Testis (tissue), 3 donors: Measurements from ENCODE around the gene ICOS. TPM values are rescaled to one million over a fixed set of nuclear protein-coding genes. Genes with fewer than 3 reads are reported as not detected.
"Not testable (repeated sequence)": the region's sequence is repeated elsewhere in the genome, so short reads cannot be mapped to it uniquely, and the experiment has no call there.

ENCODE experiments used
- DNase-seq: peaks from one replicate; pipeline ENCODE4 v3.0.0-alpha.2; 2019
- H3K27ac ChIP-seq, 2 donors: fragments of 200-600 bp; sonication (generic); one replicate each; pipeline ENCODE4 v1.5.1; 2019
- H3K27me3 ChIP-seq: fragments of 200-600 bp; sonication (generic); one replicate; pipeline ENCODE4 v1.5.1; 2019
- H3K36me3 ChIP-seq: fragments of 200-600 bp; sonication (generic); one replicate; pipeline ENCODE4 v1.5.1; 2017; ENCODE audit warnings: low read depth; ENCODE audit errors: missing control alignments
- H3K4me1 ChIP-seq: fragments of 200-600 bp; sonication (generic); one replicate; pipeline ENCODE4 v1.5.1; 2019
- H3K4me3 ChIP-seq, 2 donors: fragments of 200-600 bp; sonication (generic); one replicate each; pipeline ENCODE4 v1.5.1; 2017 to 2019
- H3K9me3 ChIP-seq: fragments of 200-600 bp; sonication (generic); one replicate; pipeline ENCODE4 v1.5.1; 2017
- POLR2A ChIP-seq: fragments of 450-650 bp; IDR thresholded peaks from one replicate; pipeline ENCODE4 v1.6.1; 2017; ENCODE audit warnings: antibody characterized with exemption, mild to moderate bottlenecking, moderate library complexity
- WGBS, 2 donors: methylation state at CpG; one replicate each; pipeline ENCODE4 v1.1.5; 2018; 5-methylcytosine and 5-hydroxymethylcytosine counted together
- intact Hi-C: fragments of 100-400 bp; cut with DNase I; formaldehyde crosslinking; loops from one replicate; pipeline ENCODE4 v1.15.1; 2023; ENCODE audit warnings: low total_unique reads
- polyA plus RNA-seq: library from polyadenylated mRNA; stranded (reverse); fragments of 350-450 nt; fragmentation: Illumina TruSeq; extraction: RNeasy Lipid Tissue Mini Kit (QIAGEN cat#74804); gene quantifications from one replicate; pipeline ENCODE4 v1.2.3, GENCODE V29; 2014; ENCODE audit warnings: low read depth, low replicate concordance; ENCODE audit not compliant: insufficient read depth
- total RNA-seq, 2 donors: library from RNA; depleted of rRNA; stranded (reverse); fragments of >200 nt; gene quantifications; one replicate each; pipeline ENCODE4 v1.2.3, GENCODE V29; 2016
- TF ChIP-seq, protein P1 (sequence below), 3 experiments: fragments of 450-650 bp in 2 of 3; fragments of 200-600 bp in 1 of 3; sonication (generic) in 1 of 3; IDR thresholded peaks; one replicate each; pipeline ENCODE4 v1.5.1; 2016 to 2019; ENCODE audit warnings: antibody characterized with exemption in 3 of 3, mild to moderate bottlenecking in 2 of 3, moderate library complexity in 1 of 3

ICOS gene
- total and polyA plus RNA-seq, 3 donors from 2014 or later, result 0.16 to 0.91 (median 0.62) TPM

DNA sequence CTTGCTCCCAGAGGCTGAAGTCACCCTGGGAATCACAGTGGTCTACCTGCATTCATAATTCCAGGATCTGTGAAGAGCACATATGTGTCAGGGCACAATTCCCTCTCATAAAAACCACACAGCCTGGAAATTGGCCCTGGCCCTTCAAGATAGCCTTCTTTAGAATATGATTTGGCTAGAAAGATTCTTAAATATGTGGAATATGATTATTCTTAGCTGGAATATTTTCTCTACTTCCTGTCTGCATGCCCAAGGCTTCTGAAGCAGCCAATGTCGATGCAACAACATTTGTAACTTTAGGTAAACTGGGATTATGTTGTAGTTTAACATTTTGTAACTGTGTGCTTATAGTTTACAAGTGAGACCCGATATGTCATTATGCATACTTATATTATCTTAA, 24.2 kb downstream of the ICOS start:
- no peaks in the 10 kb centered on the region for H3K27me3 ChIP-seq
- H3K4me3 ChIP-seq, result no peak overlapping the region
- intact Hi-C loops, result no loop called here
- H3K4me1 ChIP-seq, result no peaks in the 10 kb centered on the region
- no peaks in the 10 kb centered on the region for H3K9me3 ChIP-seq
- TF ChIP-seq, protein P1, sequence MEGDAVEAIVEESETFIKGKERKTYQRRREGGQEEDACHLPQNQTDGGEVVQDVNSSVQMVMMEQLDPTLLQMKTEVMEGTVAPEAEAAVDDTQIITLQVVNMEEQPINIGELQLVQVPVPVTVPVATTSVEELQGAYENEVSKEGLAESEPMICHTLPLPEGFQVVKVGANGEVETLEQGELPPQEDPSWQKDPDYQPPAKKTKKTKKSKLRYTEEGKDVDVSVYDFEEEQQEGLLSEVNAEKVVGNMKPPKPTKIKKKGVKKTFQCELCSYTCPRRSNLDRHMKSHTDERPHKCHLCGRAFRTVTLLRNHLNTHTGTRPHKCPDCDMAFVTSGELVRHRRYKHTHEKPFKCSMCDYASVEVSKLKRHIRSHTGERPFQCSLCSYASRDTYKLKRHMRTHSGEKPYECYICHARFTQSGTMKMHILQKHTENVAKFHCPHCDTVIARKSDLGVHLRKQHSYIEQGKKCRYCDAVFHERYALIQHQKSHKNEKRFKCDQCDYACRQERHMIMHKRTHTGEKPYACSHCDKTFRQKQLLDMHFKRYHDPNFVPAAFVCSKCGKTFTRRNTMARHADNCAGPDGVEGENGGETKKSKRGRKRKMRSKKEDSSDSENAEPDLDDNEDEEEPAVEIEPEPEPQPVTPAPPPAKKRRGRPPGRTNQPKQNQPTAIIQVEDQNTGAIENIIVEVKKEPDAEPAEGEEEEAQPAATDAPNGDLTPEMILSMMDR (IDR thresholded peaks at IDR 0.05), result no peak
- no peak for TF ChIP-seq POLR2A
- WGBS, 2 donors, result 87 to 97% methylated on average over 2 of the region's 2 CpGs
- no peaks in the 10 kb centered on the region for H3K36me3 ChIP-seq
- DNase-seq, result no peak
- no peak overlapping the region for H3K27ac ChIP-seq

DNA sequence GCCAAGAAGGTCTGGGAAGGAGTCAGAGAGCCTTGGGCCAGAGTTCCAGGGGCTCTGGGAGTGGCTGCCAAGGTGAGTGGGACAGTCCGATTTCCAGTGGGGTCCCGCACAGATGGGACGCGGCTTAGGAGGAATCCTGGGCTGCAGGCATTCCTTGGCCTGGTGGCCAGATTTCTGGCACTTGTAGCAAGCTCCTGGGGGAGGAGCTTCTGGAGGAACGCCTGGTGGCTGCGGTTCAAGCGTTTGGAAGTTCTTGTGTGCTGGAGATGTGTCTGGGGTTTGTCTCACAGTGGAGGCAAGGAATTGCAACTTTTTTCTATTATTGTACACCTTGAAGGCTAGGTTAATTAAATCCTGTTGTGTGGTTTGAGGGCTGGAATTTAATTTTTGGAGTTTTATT, 28.6 kb downstream of the ICOS start:
- H3K36me3 ChIP-seq, H3K9me3 ChIP-seq, H3K27me3 ChIP-seq, intact Hi-C loops, H3K4me3 ChIP-seq, DNase-seq, H3K4me1 ChIP-seq, H3K27ac ChIP-seq: not testable (repeated sequence)
- 75 to 77% methylated on average over 7 of the region's 7 CpGs for WGBS, 2 donors

DNA sequence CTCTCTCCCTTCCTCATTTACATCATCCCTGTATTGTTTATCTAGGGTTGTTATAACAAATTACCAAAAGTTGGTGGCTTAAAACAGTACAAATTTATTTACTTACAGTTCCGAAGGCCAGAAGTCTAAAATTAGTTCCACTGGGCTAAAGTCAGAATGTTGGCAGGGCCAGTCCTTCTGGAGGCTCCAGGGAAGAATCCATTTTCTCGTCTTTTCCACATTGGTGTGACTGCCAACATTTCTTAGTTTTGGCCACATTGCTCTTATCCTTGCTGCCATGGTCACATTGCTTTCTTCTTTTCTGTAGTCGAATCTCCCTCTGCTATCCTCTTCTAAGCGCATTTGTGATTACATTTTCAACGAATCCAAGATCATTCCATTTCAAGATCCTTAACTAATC, 34.7 kb downstream of the ICOS start:
- intact Hi-C loops, result no loop called here
- 61 to 62% methylated on average over 5 of the region's 5 CpGs for WGBS, 2 donors
- no peaks in the 10 kb centered on the region for H3K9me3 ChIP-seq
- H3K4me1 ChIP-seq, result no peaks in the 10 kb centered on the region
- TF ChIP-seq, protein P1 (IDR thresholded peaks at IDR 0.05), result no peak
- no peak for TF ChIP-seq POLR2A
- H3K4me3 ChIP-seq, result no peak overlapping the region
- DNase-seq, result no peak
- no peaks in the 10 kb centered on the region for H3K27me3 ChIP-seq
- no peak overlapping the region for H3K27ac ChIP-seq
- H3K36me3 ChIP-seq, result no peaks in the 10 kb centered on the region

DNA sequence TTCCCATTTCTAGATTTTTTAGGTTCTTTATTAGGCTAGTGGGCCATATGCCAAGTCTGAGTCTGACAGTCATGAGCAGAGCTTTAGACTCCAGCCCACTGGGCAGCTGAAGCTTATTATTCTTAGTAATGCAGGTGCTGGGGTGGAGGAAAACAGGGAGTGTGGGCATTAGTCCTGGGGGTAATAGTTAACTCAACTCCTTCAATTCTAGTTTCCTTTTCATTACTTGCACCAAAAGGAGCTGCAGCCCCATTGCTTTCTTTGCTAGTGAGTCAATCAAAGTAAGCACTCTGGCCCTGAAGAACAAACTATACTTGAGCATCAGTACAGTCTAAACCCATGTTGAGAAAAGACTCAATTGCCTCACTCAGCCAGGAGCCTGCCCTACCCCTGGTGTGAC, 35.5 kb downstream of the ICOS start:
- no peaks in the 10 kb centered on the region for H3K9me3 ChIP-seq
- H3K27ac ChIP-seq, result no peak overlapping the region
- H3K4me1 ChIP-seq, result no peaks in the 10 kb centered on the region
- DNase-seq, result no peak
- no peaks in the 10 kb centered on the region for H3K36me3 ChIP-seq
- intact Hi-C loops, result no loop called here
- TF ChIP-seq POLR2A, result no peak
- TF ChIP-seq, protein P1 (IDR thresholded peaks at IDR 0.05), result no peak
- H3K4me3 ChIP-seq, result no peak overlapping the region
- H3K27me3 ChIP-seq, result no peaks in the 10 kb centered on the region

DNA sequence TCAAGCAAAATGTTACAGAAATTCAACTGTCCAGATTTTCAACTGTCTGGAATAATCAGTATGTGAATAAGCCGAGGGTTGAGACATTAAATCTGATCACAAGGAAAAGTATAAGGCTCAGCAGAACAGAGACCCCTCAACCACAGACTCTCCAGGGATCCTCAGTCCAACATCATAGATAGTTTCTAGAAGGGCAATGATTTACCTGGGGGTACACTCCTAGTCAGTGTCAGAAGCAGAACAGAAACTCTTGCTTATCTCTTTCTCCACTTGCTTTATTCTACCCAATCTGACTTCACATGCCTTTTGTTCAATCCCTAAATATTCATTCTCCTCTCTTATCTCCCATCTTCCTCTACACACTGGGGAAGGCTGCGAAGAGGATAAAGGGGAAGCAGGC, 36.4 kb downstream of the ICOS start:
- H3K27ac ChIP-seq, result no peak overlapping the region
- H3K4me3 ChIP-seq, result no peak overlapping the region
- DNase-seq, result no peak
- no peaks in the 10 kb centered on the region for H3K4me1 ChIP-seq
- no peaks in the 10 kb centered on the region for H3K36me3 ChIP-seq
- no peak for TF ChIP-seq POLR2A
- TF ChIP-seq, protein P1 (IDR thresholded peaks at IDR 0.05), result no peak
- intact Hi-C loops, result no loop called here
- H3K27me3 ChIP-seq, result no peaks in the 10 kb centered on the region
- no peaks in the 10 kb centered on the region for H3K9me3 ChIP-seq
- WGBS, 2 donors, result 84 to 93% methylated on average over 2 of the region's 2 CpGs
